Esophagus muscularis mucosa (tissue), 4 donors: ENCODE data around the gene B3GNT5. TPM values are rescaled to one million over a fixed set of nuclear protein-coding genes. Genes with fewer than 3 reads are reported as not detected.

Experiments used
- DNase-seq: peaks from one replicate; pipeline ENCODE4 v3.0.0-alpha.2; 2017; ENCODE audit errors: extremely low spot score
- H3K27ac ChIP-seq, 4 donors: fragments of 200-600 bp; sonication (generic); replicated peaks in 1 of 4; 1 replicate in 3 of 4; 2 replicates in 1 of 4; pipeline ENCODE4 v1.5.1; 2016 to 2019; ENCODE audit warnings: mild to moderate bottlenecking in 1 of 4
- H3K27me3 ChIP-seq, 4 donors: fragments of 200-600 bp; sonication (generic); one replicate each; pipeline versions ENCODE4 v1.5.1 to v1.6.0; 2016 to 2019
- H3K36me3 ChIP-seq, 4 donors: fragments of 200-600 bp; sonication (generic); one replicate each; pipeline ENCODE4 v1.5.1; 2016 to 2019
- H3K4me1 ChIP-seq, 4 donors: fragments of 200-600 bp; sonication (generic); one replicate each; pipeline ENCODE4 v1.5.1; 2016 to 2019
- H3K4me3 ChIP-seq, 4 donors: fragments of 200-600 bp; sonication (generic); 1 replicate in 2 of 4; 2 replicates in 2 of 4; pipeline ENCODE4 v1.5.1; 2016 to 2019; ENCODE audit warnings: mild to moderate bottlenecking in 4 of 4, moderate library complexity in 1 of 4
- H3K9me3 ChIP-seq, 4 donors: fragments of 200-600 bp; sonication (generic); 1 replicate in 3 of 4; 2 replicates in 1 of 4; pipeline ENCODE4 v1.5.1; 2016 to 2019
- EP300 ChIP-seq: sonication (generic); formaldehyde crosslinking; IDR thresholded peaks from one replicate; pipeline ENCODE4 v1.6.1; 2017; ENCODE audit warnings: antibody characterized with exemption
- POLR2A ChIP-seq: fragments of 450-650 bp; IDR thresholded peaks from one replicate; pipeline ENCODE4 v1.6.1; 2017; ENCODE audit warnings: antibody characterized with exemption, moderate library complexity, mild to moderate bottlenecking, low read depth
- POLR2AphosphoS5 ChIP-seq, 2 donors: sonication (generic); formaldehyde crosslinking; IDR thresholded peaks; one replicate each; pipeline ENCODE4 v1.6.1; 2017; ENCODE audit warnings: antibody characterized with exemption in 2 of 2
- WGBS: methylation state at CpG from one replicate; pipeline ENCODE4 v1.1.5; 2018; 5-methylcytosine and 5-hydroxymethylcytosine counted together
- intact Hi-C: fragments of 100-400 bp; cut with DNase I; formaldehyde crosslinking; loops from one replicate; pipeline ENCODE4 v1.15.1; 2023
- total RNA-seq, 4 donors: library from RNA; depleted of rRNA; stranded (reverse); fragments of >200 nt; gene quantifications; one replicate each; pipeline versions ENCODE4 v1.1.0 to v1.2.1, GENCODE V29; 2016
- TF ChIP-seq, protein P1 (sequence below), 3 experiments: fragments of 200-600 bp in 2 of 3; fragments of 450-650 bp in 1 of 3; sonication (generic) in 2 of 3; IDR thresholded peaks; one replicate each; pipeline ENCODE4 v1.5.1; 2017 to 2019; ENCODE audit warnings: antibody characterized with exemption in 3 of 3, mild to moderate bottlenecking in 2 of 3, moderate library complexity in 1 of 3

The B3GNT5 gene
- total RNA-seq, 4 donors from 2014 or later: 2.1 to 11.3 (median 5.2) TPM

DNA sequence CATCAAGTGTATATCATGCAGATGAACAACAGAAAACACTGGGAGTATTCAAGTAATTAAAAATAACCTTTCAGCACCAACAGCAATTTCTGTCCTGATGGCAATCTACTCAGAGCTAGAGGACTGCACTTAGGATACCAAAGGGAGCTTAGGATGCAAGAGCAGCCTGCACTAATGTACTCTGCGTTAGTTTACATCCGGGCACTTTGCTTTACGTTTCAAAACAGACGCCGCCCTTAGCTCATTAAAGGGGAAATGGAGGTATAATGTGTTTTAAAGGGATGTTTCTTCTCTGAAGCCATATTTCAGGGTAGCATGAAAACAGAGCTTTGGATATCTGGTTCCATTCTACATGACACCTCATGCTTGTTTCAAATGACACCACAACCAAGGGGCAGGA is 14.0 kb upstream of the B3GNT5 start:
- no peaks in the 10 kb centered on the region for H3K36me3 ChIP-seq
- DNase-seq: no peak
- intact Hi-C loops: no loop called here
- WGBS: 79% methylated on average over 5 of the region's 5 CpGs
- H3K9me3 ChIP-seq: peaks cover 0 to 8% (median 5%) of the 10 kb centered on the region in 4 donors
- H3K4me1 ChIP-seq: no peaks in the 10 kb centered on the region
- H3K27ac ChIP-seq: no peak overlapping the region
- TF ChIP-seq POLR2AphosphoS5 (IDR thresholded peaks at IDR 0.05) (no peak), POLR2A (no peak), EP300 (no peak)
- TF ChIP-seq, protein P1, sequence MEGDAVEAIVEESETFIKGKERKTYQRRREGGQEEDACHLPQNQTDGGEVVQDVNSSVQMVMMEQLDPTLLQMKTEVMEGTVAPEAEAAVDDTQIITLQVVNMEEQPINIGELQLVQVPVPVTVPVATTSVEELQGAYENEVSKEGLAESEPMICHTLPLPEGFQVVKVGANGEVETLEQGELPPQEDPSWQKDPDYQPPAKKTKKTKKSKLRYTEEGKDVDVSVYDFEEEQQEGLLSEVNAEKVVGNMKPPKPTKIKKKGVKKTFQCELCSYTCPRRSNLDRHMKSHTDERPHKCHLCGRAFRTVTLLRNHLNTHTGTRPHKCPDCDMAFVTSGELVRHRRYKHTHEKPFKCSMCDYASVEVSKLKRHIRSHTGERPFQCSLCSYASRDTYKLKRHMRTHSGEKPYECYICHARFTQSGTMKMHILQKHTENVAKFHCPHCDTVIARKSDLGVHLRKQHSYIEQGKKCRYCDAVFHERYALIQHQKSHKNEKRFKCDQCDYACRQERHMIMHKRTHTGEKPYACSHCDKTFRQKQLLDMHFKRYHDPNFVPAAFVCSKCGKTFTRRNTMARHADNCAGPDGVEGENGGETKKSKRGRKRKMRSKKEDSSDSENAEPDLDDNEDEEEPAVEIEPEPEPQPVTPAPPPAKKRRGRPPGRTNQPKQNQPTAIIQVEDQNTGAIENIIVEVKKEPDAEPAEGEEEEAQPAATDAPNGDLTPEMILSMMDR (IDR thresholded peaks at IDR 0.05): no peak
- H3K4me3 ChIP-seq: no peak overlapping the region
- H3K27me3 ChIP-seq: no peaks in the 10 kb centered on the region

DNA sequence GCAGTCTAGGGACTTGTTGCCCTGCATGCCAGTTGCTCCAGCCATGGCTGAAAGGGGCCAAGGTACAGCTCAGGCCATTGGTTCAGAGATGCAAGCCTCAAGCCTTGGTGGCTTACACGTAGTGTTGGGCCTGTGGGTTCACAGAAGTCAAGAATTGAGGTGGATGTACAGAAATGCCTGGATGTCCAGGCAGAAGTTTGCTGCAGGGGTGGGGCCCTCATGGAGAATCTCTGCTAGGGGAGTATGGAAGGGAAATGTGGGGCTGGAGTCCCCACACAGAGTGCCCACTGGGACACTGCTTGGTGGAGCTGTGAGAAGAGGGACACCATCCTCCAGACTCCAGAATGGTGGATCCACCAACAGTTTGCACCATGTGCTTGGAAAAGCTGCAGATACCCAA is 10.6 kb upstream of the B3GNT5 start:
- peaks cover 0 to 8% (median 5%) of the 10 kb centered on the region in 4 donors for H3K9me3 ChIP-seq
- 91% methylated on average over 1 of the region's 1 CpG for WGBS
- no peaks in the 10 kb centered on the region for H3K27me3 ChIP-seq
- no peak overlapping the region for H3K4me3 ChIP-seq
- TF ChIP-seq, protein P1 (IDR thresholded peaks at IDR 0.05): no peak
- TF ChIP-seq POLR2A (no peak), POLR2AphosphoS5 (IDR thresholded peaks at IDR 0.05) (no peak), EP300 (no peak)
- H3K36me3 ChIP-seq: no peaks in the 10 kb centered on the region
- no peak overlapping the region for H3K27ac ChIP-seq
- no peak for DNase-seq
- H3K4me1 ChIP-seq: no peaks in the 10 kb centered on the region
- intact Hi-C loops: no loop called here

DNA sequence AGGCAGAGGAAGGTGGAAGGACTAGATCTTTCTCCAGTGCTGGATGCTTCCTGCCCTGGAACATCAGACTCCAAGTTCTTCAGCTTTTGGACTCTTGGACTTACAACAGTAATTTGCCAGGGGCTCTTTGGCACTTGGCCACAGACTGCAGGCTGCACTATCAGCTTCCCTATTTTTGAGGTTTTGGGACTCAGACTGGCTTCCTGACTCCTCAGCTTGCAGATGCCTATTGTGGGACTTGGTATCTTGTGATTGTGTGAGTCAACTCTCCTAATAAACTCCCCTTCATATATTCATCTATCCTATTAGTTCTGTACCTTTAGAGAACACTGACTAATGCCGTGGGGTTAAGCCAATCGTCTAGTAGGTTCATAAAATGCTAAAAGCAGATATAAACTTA is 8.8 kb upstream of the B3GNT5 start:
- intact Hi-C loops: no loop called here
- Histone ChIP-seq H3K27ac (no peak overlapping the region), H3K4me3 (no peak overlapping the region), H3K36me3 (no peaks in the 10 kb centered on the region), H3K9me3 (peaks cover 0 to 8% (median 5%) of the 10 kb centered on the region in 4 donors), H3K27me3 (no peaks in the 10 kb centered on the region), H3K4me1 (no peaks in the 10 kb centered on the region)
- WGBS: 61% methylated on average over 2 of the region's 2 CpGs
- no peak for DNase-seq
- TF ChIP-seq POLR2A (no peak), POLR2AphosphoS5 (IDR thresholded peaks at IDR 0.05) (no peak), EP300 (no peak)
- TF ChIP-seq, protein P1 (IDR thresholded peaks at IDR 0.05): no peak

DNA sequence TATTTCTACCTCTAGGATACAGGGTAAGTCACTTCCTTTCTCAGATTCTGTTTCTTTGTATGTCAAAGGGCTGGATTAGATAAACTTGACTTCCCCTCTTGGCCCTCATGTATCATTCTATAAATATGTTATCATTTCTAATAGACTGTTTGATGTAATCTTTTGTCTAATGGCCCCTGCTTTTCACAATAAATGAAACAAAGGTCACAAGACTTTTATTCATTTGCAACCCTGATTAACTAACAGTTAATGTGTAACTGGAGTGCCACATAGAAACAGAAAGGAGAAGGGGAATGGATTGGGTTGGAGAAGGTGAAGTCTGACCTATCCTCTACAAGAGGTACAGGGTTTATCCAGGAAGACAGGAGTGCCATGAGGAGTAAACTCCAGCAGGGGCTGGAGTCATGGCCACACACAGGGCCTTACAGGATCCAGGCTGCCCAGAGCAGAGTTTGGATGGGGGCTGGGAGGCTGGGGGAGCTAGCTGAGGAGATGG is 8.0 kb upstream of the B3GNT5 start:
- TF ChIP-seq POLR2AphosphoS5 (IDR thresholded peaks at IDR 0.05) (no peak), EP300 (no peak), POLR2A (no peak)
- TF ChIP-seq, protein P1 (IDR thresholded peaks at IDR 0.05): no peak
- Histone ChIP-seq H3K36me3 (no peaks in the 10 kb centered on the region), H3K4me1 (no peaks in the 10 kb centered on the region), H3K4me3 (no peak overlapping the region), H3K27ac (no peak overlapping the region), H3K27me3 (no peaks in the 10 kb centered on the region), H3K9me3 (peaks cover 0 to 8% (median 5%) of the 10 kb centered on the region in 4 donors)
- no peak for DNase-seq
- intact Hi-C loops: no loop called here

DNA sequence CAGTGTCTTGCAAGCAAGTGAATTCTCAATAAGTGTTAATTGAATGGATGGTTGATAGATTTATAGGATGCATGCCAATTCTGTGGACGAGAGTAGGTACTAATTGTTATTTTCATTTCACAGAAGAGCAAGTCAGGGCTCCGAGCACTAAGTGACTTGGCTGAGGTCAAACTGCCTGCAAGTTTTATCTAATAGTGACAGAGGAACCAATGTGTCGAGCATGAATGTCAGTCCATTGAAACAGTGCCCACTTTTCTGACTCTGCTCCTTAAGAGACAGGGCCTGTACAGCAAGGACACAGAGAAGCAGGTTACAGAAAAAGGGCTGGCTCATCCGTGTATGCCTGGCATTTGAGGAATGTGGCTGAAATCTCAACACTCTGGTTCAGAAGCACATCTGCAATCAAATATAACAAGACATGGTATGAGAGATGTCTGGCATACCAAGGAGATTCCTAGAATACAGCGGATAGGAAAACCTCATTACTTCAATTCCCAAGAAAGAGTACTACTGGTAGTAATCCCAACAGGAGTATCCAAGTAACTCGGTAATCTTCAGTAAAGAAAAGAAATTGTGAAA is 6.0 kb upstream of the B3GNT5 start:
- Histone ChIP-seq H3K4me1 (no peaks in the 10 kb centered on the region), H3K27ac (no peak overlapping the region), H3K36me3 (no peaks in the 10 kb centered on the region), H3K4me3 (no peak overlapping the region), H3K9me3 (peaks cover 0 to 7% (median 2%) of the 10 kb centered on the region in 4 donors), H3K27me3 (no peaks in the 10 kb centered on the region)
- intact Hi-C loops: no loop called here
- TF ChIP-seq EP300 (no peak), POLR2A (no peak), POLR2AphosphoS5 (IDR thresholded peaks at IDR 0.05) (no peak)
- TF ChIP-seq, protein P1 (IDR thresholded peaks at IDR 0.05): no peak
- 91% methylated on average over 6 of the region's 6 CpGs for WGBS
- no peak for DNase-seq
